Trophoblast cell (in vitro differentiated cells and primary cell): Measurements from ENCODE around the gene MYO5A.

Source experiments
- DNase-seq, 2 donors: peaks; one replicate each; pipeline ENCODE4 v3.0.0-alpha.2; 2016
- H2AFZ ChIP-seq: 2 replicates; pipeline ENCODE4 v1.6.1; 2013; ENCODE audit warnings: low read length, moderate library complexity, mild to moderate bottlenecking; ENCODE audit not compliant: insufficient read depth, poor library complexity
- H2AK5ac ChIP-seq: 2 replicates; pipeline ENCODE4 v1.6.1; 2013; ENCODE audit warnings: mild to moderate bottlenecking, low read length
- H2BK120ac ChIP-seq: 2 replicates; pipeline ENCODE4 v1.6.1; 2013; ENCODE audit warnings: low read length, mild to moderate bottlenecking, moderate library complexity; ENCODE audit not compliant: insufficient read depth, poor library complexity
- H2BK12ac ChIP-seq: 2 replicates; pipeline ENCODE4 v1.6.1; 2013; ENCODE audit warnings: mild to moderate bottlenecking, low read length, moderate library complexity
- H2BK5ac ChIP-seq: 2 replicates; pipeline ENCODE4 v1.6.1; 2013; ENCODE audit warnings: low read length, low read depth, moderate library complexity, mild to moderate bottlenecking; ENCODE audit not compliant: poor library complexity
- H3K14ac ChIP-seq: 2 replicates; pipeline ENCODE4 v1.6.1; 2013; ENCODE audit warnings: mild to moderate bottlenecking, low read length
- H3K18ac ChIP-seq: 2 replicates; pipeline ENCODE4 v1.6.1; 2013; ENCODE audit warnings: mild to moderate bottlenecking, low read length
- H3K23ac ChIP-seq: 2 replicates; pipeline ENCODE4 v1.6.1; 2013; ENCODE audit warnings: low read length
- H3K27ac ChIP-seq: 2 replicates; pipeline ENCODE4 v1.5.1; 2013; ENCODE audit warnings: low read depth, mild to moderate bottlenecking, inconsistent platforms, low read length, moderate library complexity
- H3K27me3 ChIP-seq: 2 replicates; pipeline ENCODE4 v1.6.1; 2013; ENCODE audit warnings: inconsistent platforms, mild to moderate bottlenecking, low read length, moderate library complexity; ENCODE audit not compliant: insufficient read depth
- H3K36me3 ChIP-seq, 2 experiments: 1 replicate in 1 of 2; 2 replicates in 1 of 2; pipeline ENCODE4 v1.6.1; 2013; ENCODE audit warnings: low read length in 2 of 2, mild to moderate bottlenecking in 2 of 2, moderate library complexity in 1 of 2; ENCODE audit not compliant: insufficient read depth in 2 of 2, control insufficient read depth in 1 of 2
- H3K4ac ChIP-seq: 2 replicates; pipeline ENCODE4 v1.6.1; 2013; ENCODE audit warnings: low read depth, mild to moderate bottlenecking, low read length, moderate library complexity
- H3K4me1 ChIP-seq, 2 experiments: 1 replicate in 1 of 2; 2 replicates in 1 of 2; pipeline ENCODE4 v1.6.1; 2013; ENCODE audit warnings: low read length in 2 of 2, mild to moderate bottlenecking in 2 of 2, moderate library complexity in 1 of 2; ENCODE audit not compliant: insufficient read depth in 2 of 2, control insufficient read depth in 1 of 2
- H3K4me2 ChIP-seq: 2 replicates; pipeline ENCODE4 v1.6.1; 2013; ENCODE audit warnings: inconsistent platforms, mild to moderate bottlenecking, low read length, moderate library complexity
- H3K4me3 ChIP-seq: 2 replicates; pipeline ENCODE4 v1.5.1; 2013; ENCODE audit warnings: mild to moderate bottlenecking, low read depth, low read length, inconsistent platforms
- H3K79me1 ChIP-seq: one replicate; pipeline ENCODE4 v1.6.1; 2013; ENCODE audit warnings: low read length
- H3K79me2 ChIP-seq: 2 replicates; pipeline ENCODE4 v1.6.1; 2013; ENCODE audit warnings: low read length, mild to moderate bottlenecking; ENCODE audit not compliant: control insufficient read depth, insufficient read depth, poor library complexity
- H3K9ac ChIP-seq: 2 replicates; pipeline ENCODE4 v1.6.1; 2013; ENCODE audit warnings: mild to moderate bottlenecking, low read length
- H3K9me3 ChIP-seq: 2 replicates; pipeline ENCODE4 v1.6.1; 2013; ENCODE audit warnings: low read depth, mild to moderate bottlenecking, control low read depth, inconsistent platforms, low read length; ENCODE audit not compliant: insufficient read depth
- H4K12ac ChIP-seq: 2 replicates; pipeline ENCODE4 v1.6.1; 2013; ENCODE audit warnings: low read depth, mild to moderate bottlenecking, low read length, moderate library complexity
- H4K8ac ChIP-seq: 2 replicates; pipeline ENCODE4 v1.6.1; 2013; ENCODE audit warnings: low read depth, mild to moderate bottlenecking, low read length, moderate library complexity
- H4K91ac ChIP-seq: one replicate; pipeline ENCODE4 v1.6.1; 2013; ENCODE audit warnings: low read depth, mild to moderate bottlenecking, low read length, moderate library complexity
- whole genome bisulfite sequencing: extraction: QIAGEN DNeasy Blood & Tissue Kit; methylation state at CpG from one replicate; pipeline ENCODE4 v1.1.7; 2013; ENCODE audit warnings: missing lambda C conversion rate; ENCODE audit not compliant: insufficient read length, insufficient coverage; ENCODE audit errors: extremely low coverage; 5-methylcytosine and 5-hydroxymethylcytosine counted together

MYO5A gene

DNA sequence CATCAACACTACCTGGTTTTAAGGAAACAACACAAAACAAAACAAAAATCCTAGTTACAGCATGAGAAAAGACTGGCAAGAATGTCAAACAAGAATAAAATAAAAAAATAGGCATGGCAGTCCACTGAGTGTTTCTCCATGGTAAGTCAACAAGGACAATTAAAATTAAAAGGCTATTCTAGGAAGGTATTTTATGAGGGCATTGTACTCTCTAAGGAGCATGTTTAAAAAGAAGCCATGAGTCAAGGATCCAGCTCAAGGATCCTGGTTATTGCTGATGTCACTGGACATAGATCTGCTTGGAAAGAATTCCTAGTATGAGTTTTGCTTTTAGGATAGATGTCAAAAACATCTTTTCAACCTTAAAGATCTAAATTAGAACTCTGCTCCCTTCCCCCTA is 106.7 kb downstream of the MYO5A start:
- H3K4ac ChIP-seq: no peak overlapping the region
- H3K4me2 ChIP-seq: no peak overlapping the region
- no peak overlapping the region for H4K12ac ChIP-seq
- no peak overlapping the region for H3K14ac ChIP-seq
- no peak overlapping the region for H3K18ac ChIP-seq
- no peak overlapping the region for H3K4me3 ChIP-seq
- no peak overlapping the region for H2AFZ ChIP-seq
- no peaks in the 10 kb centered on the region for H3K36me3 ChIP-seq
- no peak overlapping the region for H3K9ac ChIP-seq
- no peaks in the 10 kb centered on the region for H3K27me3 ChIP-seq
- no peak overlapping the region for H2BK12ac ChIP-seq
- H3K4me1 ChIP-seq: no peaks in the 10 kb centered on the region
- H2BK120ac ChIP-seq: no peak overlapping the region
- H3K9me3 ChIP-seq: no peaks in the 10 kb centered on the region
- DNase-seq: no peak
- H2BK5ac ChIP-seq: no peak overlapping the region
- no peaks in the 10 kb centered on the region for H3K79me1 ChIP-seq
- no peak overlapping the region for H3K27ac ChIP-seq
- H2AK5ac ChIP-seq: no peak overlapping the region
- H3K79me2 ChIP-seq: no peaks in the 10 kb centered on the region
- H4K91ac ChIP-seq: no peak overlapping the region
- H4K8ac ChIP-seq: no peak overlapping the region
- H3K23ac ChIP-seq: no peak overlapping the region

DNA sequence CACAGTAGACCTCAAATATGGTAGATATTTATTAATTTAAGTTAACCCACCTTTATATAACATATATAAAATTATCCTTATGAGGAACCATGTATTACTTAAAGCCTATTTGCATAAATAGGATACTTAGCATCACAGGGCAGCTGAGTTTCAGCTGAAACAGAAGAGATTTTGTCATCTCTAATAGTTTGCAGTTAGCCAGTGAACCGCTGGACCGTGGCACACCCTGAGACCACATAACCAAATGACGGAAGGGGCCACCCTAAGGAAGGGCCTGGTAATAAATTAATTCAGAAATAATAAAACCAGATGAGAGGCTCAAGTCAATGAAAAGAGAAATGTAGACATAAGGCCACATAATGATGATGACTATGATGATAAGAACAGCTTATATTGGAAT is 107.7 kb downstream of the MYO5A start:
- WGBS: no CpG with 5 or more reads among the region's 3 CpGs

DNA sequence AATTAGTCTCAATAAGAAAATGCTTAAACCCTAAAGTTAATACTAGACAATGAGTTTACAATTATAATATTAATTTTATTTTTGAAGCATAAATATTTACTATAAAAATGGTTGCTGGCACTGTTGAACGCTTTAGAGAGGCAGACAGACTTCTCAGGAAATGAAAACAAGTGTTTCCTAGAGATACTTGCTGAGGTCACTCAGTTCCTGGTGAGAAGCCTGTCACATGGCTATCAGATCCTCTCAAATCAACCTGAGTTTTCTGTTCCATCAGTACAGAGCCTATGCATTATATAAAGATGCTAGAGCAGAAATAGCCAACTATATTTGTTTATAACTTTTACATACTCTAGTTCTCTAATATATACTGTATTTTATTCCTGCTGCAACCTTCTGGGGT is 109.2 kb downstream of the MYO5A start:
- Histone ChIP-seq H3K4me3 (no peak overlapping the region), H3K14ac (no peak overlapping the region), H4K12ac (no peak overlapping the region), H3K18ac (no peak overlapping the region), H2AFZ (no peak overlapping the region), H3K4me2 (no peak overlapping the region), H3K27ac (no peak overlapping the region), H2AK5ac (no peak overlapping the region), H2BK12ac (no peak overlapping the region), H3K9ac (no peak overlapping the region), H3K4me1 (no peaks in the 10 kb centered on the region), H3K9me3 (no peaks in the 10 kb centered on the region), H3K79me2 (no peaks in the 10 kb centered on the region), H2BK120ac (no peak overlapping the region), H4K8ac (no peak overlapping the region), H2BK5ac (no peak overlapping the region), H3K4ac (no peak overlapping the region), H3K23ac (no peak overlapping the region), H3K36me3 (no peaks in the 10 kb centered on the region), H3K79me1 (no peaks in the 10 kb centered on the region), H4K91ac (no peak overlapping the region), H3K27me3 (no peaks in the 10 kb centered on the region)
- DNase-seq: no peak
- no CpG with 5 or more reads among the region's 1 CpG for WGBS

More for the DNA sequence above, 107.7 kb downstream of the MYO5A start:
- Histone ChIP-seq H3K79me1 (no peaks in the 10 kb centered on the region), H3K4ac (no peak overlapping the region), H2BK120ac (no peak overlapping the region), H3K9me3 (no peaks in the 10 kb centered on the region), H3K14ac (no peak overlapping the region), H4K91ac (no peak overlapping the region), H3K4me1 (no peaks in the 10 kb centered on the region), H4K12ac (no peak overlapping the region), H2AK5ac (no peak overlapping the region), H3K27ac (no peak overlapping the region), H2BK12ac (no peak overlapping the region), H3K9ac (no peak overlapping the region), H3K27me3 (no peaks in the 10 kb centered on the region), H3K23ac (no peak overlapping the region), H2AFZ (no peak overlapping the region), H3K79me2 (no peaks in the 10 kb centered on the region), H3K36me3 (no peaks in the 10 kb centered on the region), H2BK5ac (no peak overlapping the region), H3K4me3 (no peak overlapping the region), H3K4me2 (no peak overlapping the region), H4K8ac (no peak overlapping the region), H3K18ac (no peak overlapping the region)
- no peak for DNase-seq

DNA sequence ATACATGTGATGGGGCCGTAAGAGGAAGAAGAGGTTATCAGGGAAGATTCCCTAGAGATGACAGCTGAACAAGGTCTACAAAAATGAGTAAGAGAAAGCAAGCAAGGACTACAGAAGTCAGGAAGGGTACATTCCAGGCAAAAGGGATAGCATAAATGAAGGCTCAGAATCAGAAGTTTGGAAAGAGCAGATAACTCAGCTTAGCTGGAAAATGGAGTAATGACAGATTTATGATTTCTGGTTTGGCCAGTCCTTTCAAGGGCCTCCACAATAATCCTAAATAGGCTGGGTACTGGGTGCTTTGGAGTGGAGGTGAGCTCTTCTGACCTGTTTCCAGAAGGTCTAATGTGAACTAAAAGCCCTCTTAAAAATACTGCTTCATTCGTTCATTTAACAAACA is 110.7 kb downstream of the MYO5A start:
- Histone ChIP-seq H3K4me2 (no peak overlapping the region), H4K91ac (no peak overlapping the region), H3K79me1 (no peaks in the 10 kb centered on the region), H3K36me3 (no peaks in the 10 kb centered on the region), H4K12ac (no peak overlapping the region), H2BK12ac (no peak overlapping the region), H3K18ac (no peak overlapping the region), H2BK5ac (no peak overlapping the region), H3K4me3 (no peak overlapping the region), H3K4me1 (no peaks in the 10 kb centered on the region), H3K27ac (no peak overlapping the region), H3K23ac (no peak overlapping the region), H3K9me3 (no peaks in the 10 kb centered on the region), H2AK5ac (no peak overlapping the region), H4K8ac (no peak overlapping the region), H3K79me2 (no peaks in the 10 kb centered on the region), H2AFZ (no peak overlapping the region), H3K9ac (no peak overlapping the region), H2BK120ac (no peak overlapping the region), H3K4ac (no peak overlapping the region), H3K27me3 (no peaks in the 10 kb centered on the region), H3K14ac (no peak overlapping the region)
- DNase-seq: no peak
- no CpG with 5 or more reads among the region's 2 CpGs for WGBS

DNA sequence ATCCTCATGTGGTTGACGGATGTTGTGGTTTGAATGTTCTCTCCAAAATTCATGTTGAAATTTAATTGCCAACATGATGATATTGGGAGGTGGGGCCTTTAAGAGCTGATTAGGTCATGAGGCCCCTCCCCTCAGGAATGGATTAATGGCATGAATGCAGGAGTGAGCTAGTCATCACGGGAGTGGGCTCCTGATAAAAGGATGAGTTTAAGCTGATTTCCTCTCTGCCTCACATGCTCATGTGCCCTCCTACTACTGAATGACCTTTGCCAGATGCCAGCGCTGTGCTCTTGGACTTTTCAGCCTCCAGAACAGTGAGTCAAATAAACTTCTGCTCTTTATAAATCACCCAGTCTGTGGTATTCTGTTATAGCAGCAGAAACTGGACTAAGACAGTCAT is 111.2 kb downstream of the MYO5A start:
- H3K27me3 ChIP-seq: no peaks in the 10 kb centered on the region
- no CpG with 5 or more reads among the region's 3 CpGs for WGBS

More for the DNA sequence above, 111.2 kb downstream of the MYO5A start:
- Histone ChIP-seq H3K79me1 (no peaks in the 10 kb centered on the region), H3K4ac (no peak overlapping the region), H3K36me3 (no peaks in the 10 kb centered on the region), H3K9me3 (no peaks in the 10 kb centered on the region), H3K4me3 (no peak overlapping the region), H3K18ac (no peak overlapping the region), H4K12ac (no peak overlapping the region), H3K79me2 (no peaks in the 10 kb centered on the region), H3K23ac (no peak overlapping the region), H2AK5ac (no peak overlapping the region), H3K14ac (no peak overlapping the region), H3K4me2 (no peak overlapping the region), H3K27ac (no peak overlapping the region), H3K9ac (no peak overlapping the region), H2BK5ac (no peak overlapping the region), H4K8ac (no peak overlapping the region), H2BK120ac (no peak overlapping the region), H2BK12ac (no peak overlapping the region), H3K4me1 (no peaks in the 10 kb centered on the region), H2AFZ (no peak overlapping the region), H4K91ac (no peak overlapping the region)
- DNase-seq: no peak
